Brain microvascular endothelial cell (primary cell): Measurements from ENCODE around the gene TIGD3.

ENCODE experiments used
- DNase-seq: peaks from one replicate; pipeline ENCODE4 v3.0.0-alpha.2; 2020
- H3K27ac ChIP-seq: fragments of 250-450 bp; sonication (Bioruptor Pico); 2 replicates; pipeline ENCODE4 v1.5.1; 2020; ENCODE audit warnings: mild to moderate bottlenecking, moderate library complexity
- H3K27me3 ChIP-seq: fragments of 250-450 bp; sonication (Bioruptor Pico); replicated peaks from 2 replicates; pipeline ENCODE4 v1.5.1; 2020; ENCODE audit warnings: mild to moderate bottlenecking
- H3K36me3 ChIP-seq: fragments of 250-450 bp; sonication (Bioruptor Pico); replicated peaks from 2 replicates; pipeline ENCODE4 v1.5.1; 2020; ENCODE audit warnings: mild to moderate bottlenecking
- H3K4me3 ChIP-seq: 2 replicates; pipeline ENCODE4 v1.5.1; 2011; ENCODE audit warnings: low read depth, mild to moderate bottlenecking, control low read depth, low read length, moderate library complexity
- CTCF ChIP-seq: IDR thresholded peaks from 2 replicates; pipeline ENCODE4 v1.5.1; 2011; ENCODE audit warnings: low read depth, mild to moderate bottlenecking, moderate library complexity, low read length, control low read depth, inconsistent platforms; ENCODE audit errors: missing control alignments
- in situ Hi-C: cut with HindIII; loops from 2 replicates; pipeline ENCODE4 v1.10.0; 2017; ENCODE audit warnings: low sequenced_read_pairs, low pct_ligation_motif_present

TIGD3 gene

GRCh38 chr11:65403607-65404121 is 49.1 kb downstream of the TIGD3 start:
- DNase-seq = no peak
- H3K36me3 ChIP-seq = peaks cover 67% of the 10 kb centered on the region
- no peak for TF ChIP-seq CTCF
- no peak overlapping the region for H3K27ac ChIP-seq
- H3K4me3 ChIP-seq = no peak overlapping the region
- in situ Hi-C loops = no loop called here
- H3K27me3 ChIP-seq = no peaks in the 10 kb centered on the region

- TF ChIP-seq CTCF = no peak
- Histone ChIP-seq H3K36me3 (peaks cover 69% of the 10 kb centered on the region), H3K27ac (no peak overlapping the region), H3K27me3 (no peaks in the 10 kb centered on the region), H3K4me3 (no peak overlapping the region)
- in situ Hi-C loops = no loop called here
- no peak for DNase-seq
These were observed 49.7 kb downstream of the TIGD3 start for GRCh38 chr11:65404210-65404609.

GRCh38 chr11:65404638-65405339 is 50.2 kb downstream of the TIGD3 start:
- Histone ChIP-seq H3K4me3 (no peak overlapping the region), H3K36me3 (peaks cover 69% of the 10 kb centered on the region), H3K27me3 (no peaks in the 10 kb centered on the region), H3K27ac (no peak overlapping the region)
- no peak for TF ChIP-seq CTCF
- no peak for DNase-seq
- in situ Hi-C loops = no loop called here
